Astrocyte of the cerebellum (primary cell): ENCODE data around the gene ERCC6L.
A peak's percentile ranks its signal among the peaks of the same experiment; 100 is the strongest.

Source experiments
- DNase-seq: peaks from one replicate; pipeline ENCODE4 v3.0.0-alpha.2; 2011; ENCODE audit warnings: low read depth
- H3K4me3 ChIP-seq: 2 replicates; pipeline ENCODE4 v1.5.1; 2011; ENCODE audit warnings: mild to moderate bottlenecking, low read depth, low read length, moderate library complexity
- CTCF ChIP-seq: IDR thresholded peaks from 2 replicates; pipeline ENCODE4 v1.5.1; 2012; ENCODE audit warnings: low read length, low read depth, moderate library complexity, mild to moderate bottlenecking; ENCODE audit errors: missing control alignments
- in situ Hi-C: cut with HindIII; loops from 2 replicates; pipeline ENCODE4 v1.10.0; 2017; ENCODE audit warnings: low sequenced_read_pairs

Gene ERCC6L

DNA sequence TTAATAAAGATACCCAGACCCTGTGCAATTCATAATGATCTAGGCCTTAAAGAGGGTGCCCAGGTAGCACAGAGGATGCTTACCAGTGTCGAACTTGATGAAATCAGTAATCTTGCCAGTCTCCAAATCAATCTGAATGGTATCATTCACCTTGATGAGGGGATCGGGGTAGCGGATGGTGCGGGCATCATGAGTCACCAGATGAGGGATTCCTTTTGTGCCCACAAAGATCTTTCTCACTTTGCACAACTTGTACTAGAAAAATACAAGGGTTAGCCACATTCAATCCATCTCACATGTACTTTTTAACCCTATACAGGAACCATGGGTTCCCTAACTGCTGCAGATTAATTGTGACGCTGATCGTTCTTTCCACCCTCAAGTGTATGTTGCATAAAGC is 34.9 kb upstream of the ERCC6L start:
- in situ Hi-C loops, result no loop called here
- peak overlapping the region; percentile 61 for H3K4me3 ChIP-seq
- DNase-seq, result no peak
- TF ChIP-seq CTCF, result no peak

DNA sequence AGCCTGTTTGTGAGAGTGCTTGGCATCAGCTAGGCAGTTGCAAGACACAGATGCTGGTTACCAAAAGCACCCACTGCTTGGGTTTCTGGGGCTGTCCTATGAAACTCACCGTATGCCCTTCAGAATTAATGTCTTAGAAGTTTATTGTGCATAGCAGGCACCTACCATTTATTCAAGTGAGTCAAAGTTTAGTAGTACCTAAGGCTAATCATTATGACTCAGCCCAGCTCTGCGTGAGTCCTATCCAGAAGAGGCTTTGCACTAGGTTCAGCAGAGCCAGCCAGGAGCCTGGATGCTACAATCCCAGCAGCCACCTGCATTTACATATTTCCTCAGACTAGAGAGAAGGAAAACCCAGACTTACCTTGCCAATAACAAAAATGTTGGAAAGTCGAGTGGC is 34.0 kb upstream of the ERCC6L start:
- peak; percentile 44 for DNase-seq
- TF ChIP-seq CTCF, result no peak
- no peak overlapping the region for H3K4me3 ChIP-seq
- in situ Hi-C loops, result no loop called here

DNA sequence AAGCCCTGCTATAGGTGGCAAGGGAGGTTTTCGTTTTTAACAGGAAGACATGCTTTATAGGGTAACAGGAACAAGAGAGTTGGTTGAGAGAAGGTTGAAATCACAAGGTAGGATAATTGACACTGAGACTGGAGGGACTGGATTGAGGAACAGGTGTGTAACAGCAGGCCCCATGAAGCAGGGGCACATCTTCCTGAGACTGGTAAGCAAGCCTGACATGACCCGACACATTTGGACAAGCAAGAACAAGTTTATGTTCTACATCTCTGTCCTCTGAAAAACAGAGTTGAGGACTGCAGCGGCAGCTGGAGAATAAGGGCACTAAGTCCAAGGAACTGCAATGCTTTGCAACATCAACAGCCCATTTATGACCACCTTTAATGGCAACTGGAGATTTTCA is 33.0 kb upstream of the ERCC6L start:
- no peak overlapping the region for H3K4me3 ChIP-seq
- no peak for DNase-seq
- TF ChIP-seq CTCF, result no peak
- in situ Hi-C loops, result no loop called here

- no peak for TF ChIP-seq CTCF
- H3K4me3 ChIP-seq, result no peak overlapping the region
- DNase-seq, result no peak
- in situ Hi-C loops, result no loop called here
These were observed 32.4 kb upstream of the ERCC6L start for GRCh38 chrX:72271091-72271788.

DNA sequence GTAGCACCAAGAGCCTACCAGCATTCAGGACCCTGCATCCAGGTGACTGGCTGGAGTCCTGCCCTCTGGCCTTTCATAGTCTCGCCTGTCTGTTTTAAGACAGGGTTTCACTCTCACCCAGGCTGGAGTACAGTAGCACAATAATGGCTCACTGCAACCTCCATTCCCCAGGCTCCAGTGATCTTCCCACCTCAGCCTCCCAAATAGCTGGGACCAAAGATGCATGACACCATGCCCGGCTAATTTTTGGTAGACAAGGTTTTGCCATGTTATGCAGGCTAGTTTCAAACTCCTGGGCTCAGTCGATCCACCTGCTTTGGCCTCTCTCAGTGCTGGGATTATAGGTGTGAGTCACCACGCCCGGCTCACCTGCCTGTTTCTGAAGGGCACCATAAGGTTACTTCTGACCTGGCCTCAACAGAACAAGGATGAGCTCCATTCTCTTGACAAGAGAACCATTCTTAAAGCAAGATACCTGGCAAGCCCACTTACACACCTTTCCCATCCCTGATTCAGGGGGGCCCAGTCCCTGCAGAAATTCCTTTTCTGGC is 31.6 kb upstream of the ERCC6L start:
- no peak for TF ChIP-seq CTCF
- in situ Hi-C loops, result no loop called here
- no peak overlapping the region for H3K4me3 ChIP-seq
- no peak for DNase-seq

DNA sequence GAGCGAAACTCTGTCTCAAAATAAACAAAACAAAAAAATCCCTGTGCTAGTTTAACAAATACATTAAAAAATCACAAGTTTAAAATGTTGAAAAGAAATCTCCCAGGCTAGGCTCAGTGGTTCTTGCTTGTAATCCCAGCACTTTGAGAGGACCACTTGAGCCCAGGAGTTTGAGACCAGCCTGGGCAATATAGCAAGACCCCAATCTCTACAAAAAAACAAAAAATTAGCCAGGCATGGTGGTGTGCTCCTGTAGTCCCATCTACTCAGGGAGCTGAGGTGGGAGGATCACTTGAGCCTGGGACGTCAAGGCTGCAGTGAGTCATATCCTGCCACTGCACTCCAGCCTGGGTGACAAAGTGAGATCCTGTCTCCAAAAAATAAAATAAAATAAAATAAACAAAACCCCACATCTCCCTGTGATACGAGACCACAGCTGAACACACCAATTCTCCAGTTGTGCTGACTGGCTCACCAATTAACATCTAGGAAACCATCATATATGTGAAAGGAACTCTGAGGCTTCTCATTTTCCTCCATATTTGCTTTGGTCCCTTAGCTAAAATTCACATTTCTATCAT is 30.9 kb upstream of the ERCC6L start:
- no peak for DNase-seq
- H3K4me3 ChIP-seq, result no peak overlapping the region
- in situ Hi-C loops, result no loop called here
- no peak for TF ChIP-seq CTCF
